HG03196 (cell line): ENCODE results near the gene ZNF692.
"Not testable (repeated sequence)": the region's sequence is repeated elsewhere in the genome, so short reads cannot be mapped to it uniquely, and the experiment has no call there.

ENCODE experiments used
- ATAC-seq: cut with Tn5 transposase; IDR thresholded peaks from one replicate; pipeline ENCODE4 v1.9.1; 2021; ENCODE audit not compliant: unreplicated experiment

Gene ZNF692

DNA sequence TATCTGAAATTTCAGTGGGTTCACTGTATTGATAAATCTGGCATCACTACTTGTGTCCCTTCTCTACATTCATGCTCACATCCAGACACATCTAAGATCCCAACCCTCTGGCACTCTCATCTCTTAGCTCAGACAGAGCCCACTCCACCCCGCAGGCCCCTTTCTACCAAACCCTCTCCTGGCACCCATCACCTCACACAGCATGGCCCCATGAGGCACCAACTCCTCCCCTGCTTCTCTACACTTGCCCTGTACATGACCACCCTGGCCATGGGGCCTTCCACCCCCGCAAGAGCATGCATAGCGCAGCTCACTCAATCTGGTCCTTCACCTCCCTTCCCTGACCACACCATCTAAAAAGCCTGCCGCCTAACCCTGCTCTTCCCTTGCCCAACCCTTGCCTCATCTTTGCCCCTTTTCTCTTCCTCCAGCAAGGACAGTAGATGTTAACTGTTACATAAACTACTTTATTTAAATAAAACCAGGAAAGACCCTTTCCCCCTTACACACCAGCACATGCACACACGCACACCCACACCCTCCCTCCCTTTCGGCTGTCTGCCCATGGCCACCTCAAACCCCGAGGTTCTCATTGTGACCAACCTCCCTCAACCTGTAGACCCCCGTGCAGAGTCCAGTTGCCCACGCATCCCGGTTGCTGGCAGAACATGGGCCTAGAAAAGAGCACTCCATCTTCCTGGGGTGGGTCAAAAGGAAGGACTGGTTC, 48.7 kb downstream of the ZNF692 start:
- ATAC-seq, result no peak

DNA sequence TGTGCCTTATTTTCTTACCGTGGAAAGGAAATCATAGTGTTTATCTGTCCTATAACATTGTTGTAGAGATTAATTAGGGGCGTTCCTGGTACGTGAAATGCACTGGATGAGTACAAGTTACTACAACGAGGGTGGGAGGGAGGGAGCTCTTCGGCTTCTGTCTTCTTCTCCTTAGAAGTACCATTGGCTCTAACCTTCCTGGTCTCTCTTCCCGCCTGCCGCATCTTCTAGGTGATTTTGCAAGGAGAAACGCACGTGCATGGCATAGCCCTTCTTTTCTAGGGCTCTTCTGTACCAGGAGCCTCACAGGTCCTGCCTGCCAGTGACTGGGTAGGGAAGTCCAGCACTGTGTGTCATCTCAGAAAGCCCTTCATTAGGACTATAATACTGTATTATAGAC, 50.0 kb downstream of the ZNF692 start:
- ATAC-seq, result no peak

DNA sequence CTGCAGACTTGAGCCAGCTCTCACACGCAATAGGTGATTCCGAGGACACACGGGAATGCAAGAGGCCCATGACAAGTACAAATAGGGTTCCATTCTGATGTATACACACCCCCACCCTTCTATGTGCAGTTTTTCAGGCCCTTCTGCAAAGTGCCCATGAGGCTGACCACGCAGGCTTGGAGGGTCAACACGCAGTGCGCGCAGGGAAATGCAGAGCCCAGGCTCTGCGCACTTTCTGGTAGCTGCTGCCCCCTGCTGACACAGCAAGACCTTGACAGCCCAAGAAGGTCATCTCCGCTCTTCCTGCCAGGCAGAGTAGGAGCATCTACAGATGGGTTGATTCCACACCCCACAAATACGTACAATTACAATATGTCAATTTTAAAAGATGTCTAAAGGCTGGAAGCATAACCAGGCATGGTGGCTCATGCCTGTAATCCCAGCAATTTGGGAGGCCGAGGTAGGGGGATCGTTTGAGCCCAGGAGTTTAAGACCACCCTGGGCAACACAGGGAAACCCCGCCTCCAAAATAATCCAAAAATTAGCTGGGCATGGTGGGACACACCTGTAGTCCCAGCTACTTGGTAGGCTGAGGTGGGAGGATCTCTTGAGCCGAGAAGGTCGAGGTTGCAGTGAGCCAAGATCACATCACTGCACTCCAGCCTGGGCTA, 51.7 kb downstream of the ZNF692 start:
- peak; percentile 62 for ATAC-seq

DNA sequence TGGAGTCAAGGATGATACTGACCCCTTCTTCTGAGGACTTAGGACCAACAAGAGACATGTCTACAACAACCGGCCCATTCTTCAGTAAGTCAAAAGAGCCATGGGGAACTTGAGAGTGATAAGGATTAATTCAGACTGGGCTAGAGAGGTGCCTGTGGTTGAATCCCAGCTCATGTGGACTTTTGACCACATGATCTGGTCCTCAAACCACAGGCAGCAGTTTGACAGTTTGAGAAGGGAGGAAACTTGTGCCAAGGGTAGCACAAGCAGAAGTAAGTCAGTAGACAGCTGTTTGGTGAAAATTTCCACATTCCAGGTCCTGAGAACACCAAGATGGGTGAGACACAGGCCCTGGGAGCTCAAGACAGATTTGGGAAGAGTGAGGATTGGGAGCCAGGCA, 53.0 kb downstream of the ZNF692 start:
- ATAC-seq, result no peak

DNA sequence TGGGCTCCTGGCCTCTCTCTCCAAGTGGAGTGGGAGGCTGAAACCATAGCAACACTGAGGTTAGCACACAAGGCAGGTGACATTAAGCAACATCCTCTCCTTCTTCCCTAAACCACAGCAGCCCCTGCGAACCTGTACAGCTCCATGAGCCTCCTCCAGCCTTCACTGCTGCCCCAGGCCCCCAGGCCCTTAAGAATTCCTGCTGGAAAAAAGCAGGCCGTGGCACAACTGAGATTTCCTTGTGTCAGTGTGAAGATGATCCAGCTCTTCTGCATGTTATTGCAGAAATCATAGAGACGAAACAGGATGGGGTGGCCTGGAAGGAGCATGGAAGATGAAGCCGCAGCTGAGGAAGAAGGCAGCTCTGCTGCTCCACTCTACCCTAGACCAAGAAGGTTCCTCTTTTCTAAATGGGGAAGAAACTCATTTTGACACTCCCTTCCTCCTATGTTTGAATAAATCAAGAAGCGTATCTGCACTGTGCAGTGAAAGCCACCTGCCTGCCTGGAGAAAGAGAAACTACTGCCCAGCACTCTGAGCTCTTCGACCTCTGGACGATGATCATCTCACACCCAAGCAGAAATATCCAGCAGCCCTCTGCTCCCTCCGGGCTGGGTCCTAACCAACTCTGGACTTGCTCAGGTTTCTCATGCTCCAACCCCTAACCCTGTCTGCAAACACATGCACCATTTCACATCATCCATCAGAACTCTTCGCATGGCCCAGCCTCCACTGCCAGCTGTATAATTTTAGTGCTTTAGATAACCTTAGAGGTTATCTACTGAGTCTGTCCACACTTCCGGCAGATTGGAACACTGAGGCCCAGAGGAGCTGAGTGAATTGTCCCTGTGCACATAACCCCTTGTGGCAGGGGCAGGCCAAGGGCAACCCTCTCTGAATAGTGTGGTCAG, 53.9 kb downstream of the ZNF692 start:
- peak; percentile 85 for ATAC-seq

DNA sequence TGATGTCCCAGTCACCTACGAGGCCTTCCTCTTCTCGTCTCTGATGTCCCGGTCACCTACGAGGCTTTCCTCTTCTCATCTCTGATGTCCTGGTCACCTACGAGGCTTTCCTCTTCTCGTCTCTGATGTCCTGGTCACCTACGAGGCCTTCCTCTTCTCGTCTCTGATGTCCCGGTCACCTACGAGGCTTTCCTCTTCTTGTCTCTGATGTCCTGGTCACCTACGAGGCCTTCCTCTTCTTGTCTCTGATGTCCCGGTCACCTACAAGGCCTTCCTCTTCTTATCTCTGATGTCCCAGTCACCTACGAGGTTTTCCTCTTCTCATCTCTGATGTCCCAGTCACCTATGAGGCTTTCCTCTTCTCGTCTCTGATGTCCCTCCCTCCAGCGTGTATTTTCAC, 55.4 kb downstream of the ZNF692 start:
- not testable (repeated sequence) for ATAC-seq

DNA sequence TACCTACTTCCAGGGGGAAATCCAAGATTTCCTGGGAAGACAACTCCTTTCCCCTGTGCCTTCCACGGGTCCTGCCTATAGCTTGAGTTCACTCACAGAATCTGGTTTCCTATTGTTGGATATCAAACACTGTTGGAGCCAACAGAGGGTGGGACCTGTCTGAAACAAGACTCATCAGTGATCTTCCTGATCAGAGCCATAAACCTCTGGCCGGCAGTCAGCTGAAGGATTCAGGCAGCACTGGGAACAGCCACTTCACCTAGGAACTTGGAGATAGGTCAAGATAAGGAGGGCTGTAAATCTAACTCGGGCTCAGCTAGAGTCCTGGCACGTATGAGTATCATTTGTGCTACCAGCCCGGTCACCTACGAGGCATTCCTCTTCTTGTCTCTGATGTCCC, 56.4 kb downstream of the ZNF692 start:
- no peak for ATAC-seq

DNA sequence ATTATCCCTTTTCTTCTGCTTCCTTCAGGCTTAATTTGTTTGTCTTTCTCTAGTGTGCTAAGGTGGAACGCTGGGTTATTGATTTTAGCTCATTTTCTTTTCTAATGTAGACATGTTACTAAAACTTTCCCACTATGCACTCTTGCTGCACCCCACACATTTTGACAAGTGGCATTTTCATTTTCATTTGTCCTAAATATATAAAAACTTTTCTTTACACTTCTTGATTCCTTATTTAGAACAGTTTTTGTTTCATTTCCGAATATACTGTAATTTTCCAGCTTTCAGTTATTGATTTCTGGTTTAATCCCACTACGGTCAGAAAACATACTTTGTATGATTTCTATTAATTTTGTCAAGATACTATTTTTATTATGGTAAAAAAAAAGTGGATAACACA, 58.4 kb downstream of the ZNF692 start:
- ATAC-seq, result no peak
